Activated CD4-positive, alpha-beta memory T cell treated with anti-CD3 and anti-CD28 coated beads for 36 hours (primary cell): ENCODE data around the gene NEK7. TPM values are rescaled to one million over a fixed set of nuclear protein-coding genes. Genes with fewer than 3 reads are reported as not detected.
"Not testable (repeated sequence)": the region's sequence is repeated elsewhere in the genome, so short reads cannot be mapped to it uniquely, and the experiment has no call there.

Source experiments
- CTCF ChIA-PET: fragments of 350-600 bp; sonication (Branson Sonifier 250); formaldehyde crosslinking; loops from one replicate; lab custom pipeline; 2021; ENCODE audit warnings: antibody characterized with exemption, inconsistent platforms; lab: Charles Lee
- POLR2A ChIA-PET: fragments of 350-600 bp; sonication (Branson Sonifier 250); formaldehyde crosslinking; loops from one replicate; lab custom pipeline; 2021; ENCODE audit warnings: antibody characterized with exemption; lab: Charles Lee
- DNase-seq: peaks from one replicate; pipeline ENCODE4 v3.0.0-alpha.2; 2020
- H3K27ac Mint-ChIP-seq: one replicate; pipeline ENCODE4 v1.8.0; 2021; ENCODE audit warnings: mixed read lengths
- H3K27me3 Mint-ChIP-seq: one replicate; pipeline ENCODE4 v1.8.0; 2021; ENCODE audit warnings: mixed read lengths
- H3K36me3 Mint-ChIP-seq: one replicate; pipeline ENCODE4 v1.8.0; 2021; ENCODE audit warnings: mixed read lengths
- H3K4me1 Mint-ChIP-seq: one replicate; pipeline ENCODE4 v1.8.0; 2021; ENCODE audit warnings: low read depth, mixed read lengths
- H3K4me3 Mint-ChIP-seq: one replicate; pipeline ENCODE4 v1.8.0; 2021; ENCODE audit warnings: mild to moderate bottlenecking, mixed read lengths
- H3K9me3 Mint-ChIP-seq: one replicate; pipeline ENCODE4 v1.8.0; 2021; ENCODE audit warnings: mixed read lengths
- intact Hi-C: fragments of 100-400 bp; cut with micrococcal nuclease; formaldehyde crosslinking; loops from one replicate; pipeline ENCODE4 v1.15.1; 2023
- total RNA-seq, 2 experiments: library from RNA; stranded (reverse); gene quantifications; one replicate each; pipeline ENCODE4 v1.2.3, GENCODE V29; 2021

Gene NEK7
- total RNA-seq, 2 experiments from 2014 or later = 61.6 to 62.0 TPM

- Mint-ChIP-seq H3K9me3 (no peaks in the 10 kb centered on the region), H3K27ac (no peak overlapping the region), H3K4me3 (no peak overlapping the region), H3K4me1 (peaks cover 5% of the 10 kb centered on the region), H3K36me3 (no peaks in the 10 kb centered on the region), H3K27me3 (peaks cover 3% of the 10 kb centered on the region)
- no peak for DNase-seq
- intact Hi-C loops = no loop called here
- CTCF ChIA-PET = no interaction called here
- POLR2A ChIA-PET = no interaction called here
Observed at GRCh38 chr1:198123133-198123532, 33.7 kb upstream of the NEK7 start.

DNA sequence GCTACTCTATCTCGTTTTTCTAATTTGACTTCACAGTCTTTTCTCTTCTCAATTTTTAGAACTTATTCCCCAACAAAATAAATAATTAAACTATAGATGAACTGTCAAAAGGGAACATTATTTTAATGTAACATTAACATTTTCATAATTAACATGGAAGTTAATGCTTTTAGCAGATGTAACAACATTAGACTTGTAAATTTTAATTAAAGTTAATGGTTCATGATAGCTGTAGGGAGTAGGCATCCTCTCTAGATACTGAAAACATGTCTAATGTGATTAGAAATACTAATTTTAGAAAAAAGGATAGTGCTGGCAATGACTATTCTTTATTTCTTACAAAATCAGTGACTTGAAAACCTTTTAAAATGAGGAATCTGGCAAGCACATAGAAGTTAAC lies 32.1 kb upstream of the NEK7 start:
- POLR2A ChIA-PET = no interaction called here
- no peak for DNase-seq
- intact Hi-C loops = loop anchor here (5.0 kb wide), 1 partner anchor 37 kb away; no protein-coding TSS in a partner anchor
- no peaks in the 10 kb centered on the region for H3K9me3 Mint-ChIP-seq
- CTCF ChIA-PET = no interaction called here
- no peak overlapping the region for H3K4me3 Mint-ChIP-seq
- H3K27me3 Mint-ChIP-seq = peaks cover 3% of the 10 kb centered on the region
- no peak overlapping the region for H3K27ac Mint-ChIP-seq
- H3K4me1 Mint-ChIP-seq = peaks cover 9% of the 10 kb centered on the region
- no peaks in the 10 kb centered on the region for H3K36me3 Mint-ChIP-seq

- Mint-ChIP-seq H3K36me3 (no peaks in the 10 kb centered on the region), H3K4me1 (peaks cover 9% of the 10 kb centered on the region), H3K27ac (no peak overlapping the region), H3K27me3 (peaks cover 3% of the 10 kb centered on the region), H3K4me3 (no peak overlapping the region), H3K9me3 (no peaks in the 10 kb centered on the region)
- intact Hi-C loops = loop anchor here (5.0 kb wide), 1 partner anchor 39 kb away; no protein-coding TSS in a partner anchor
- no peak for DNase-seq
- ChIA-PET CTCF (no interaction called here), POLR2A (no interaction called here)
Observed at GRCh38 chr1:198125995-198126735, 30.6 kb upstream of the NEK7 start.

DNA sequence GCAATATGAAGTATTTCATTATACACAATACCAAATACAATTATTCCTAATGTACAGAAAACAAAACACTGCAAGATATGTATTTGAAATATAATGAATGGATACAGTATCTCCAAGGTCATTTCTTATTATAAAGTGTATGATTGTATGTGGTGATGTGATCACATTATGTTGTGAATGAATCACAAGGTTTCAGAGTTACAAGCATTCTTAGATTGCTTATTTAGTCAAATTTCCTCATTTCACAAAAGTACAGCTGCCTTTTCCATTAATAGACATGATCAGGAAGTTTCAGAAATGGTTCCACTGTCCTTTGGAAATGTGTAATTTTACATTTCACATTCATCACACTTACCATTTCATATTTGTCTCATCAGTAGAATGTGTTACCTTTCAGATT lies 28.3 kb upstream of the NEK7 start:
- Mint-ChIP-seq H3K36me3 (no peaks in the 10 kb centered on the region), H3K4me1 (peaks cover 12% of the 10 kb centered on the region), H3K4me3 (no peak overlapping the region), H3K27me3 (peaks cover 3% of the 10 kb centered on the region), H3K27ac (no peak overlapping the region), H3K9me3 (peaks cover 3% of the 10 kb centered on the region)
- DNase-seq = no peak
- POLR2A ChIA-PET = no interaction called here
- CTCF ChIA-PET = no interaction called here
- intact Hi-C loops = loop anchor here (5.0 kb wide), 1 partner anchor 41 kb away; no protein-coding TSS in a partner anchor

GRCh38 chr1:198130053-198130452 lies 26.7 kb upstream of the NEK7 start:
- H3K27ac Mint-ChIP-seq, H3K27me3 Mint-ChIP-seq, H3K36me3 Mint-ChIP-seq, H3K4me3 Mint-ChIP-seq, CTCF ChIA-PET, intact Hi-C loops, DNase-seq, POLR2A ChIA-PET: not testable (repeated sequence)
- Mint-ChIP-seq H3K4me1 (peaks cover 12% of the 10 kb centered on the region), H3K9me3 (peaks cover 14% of the 10 kb centered on the region)

DNA sequence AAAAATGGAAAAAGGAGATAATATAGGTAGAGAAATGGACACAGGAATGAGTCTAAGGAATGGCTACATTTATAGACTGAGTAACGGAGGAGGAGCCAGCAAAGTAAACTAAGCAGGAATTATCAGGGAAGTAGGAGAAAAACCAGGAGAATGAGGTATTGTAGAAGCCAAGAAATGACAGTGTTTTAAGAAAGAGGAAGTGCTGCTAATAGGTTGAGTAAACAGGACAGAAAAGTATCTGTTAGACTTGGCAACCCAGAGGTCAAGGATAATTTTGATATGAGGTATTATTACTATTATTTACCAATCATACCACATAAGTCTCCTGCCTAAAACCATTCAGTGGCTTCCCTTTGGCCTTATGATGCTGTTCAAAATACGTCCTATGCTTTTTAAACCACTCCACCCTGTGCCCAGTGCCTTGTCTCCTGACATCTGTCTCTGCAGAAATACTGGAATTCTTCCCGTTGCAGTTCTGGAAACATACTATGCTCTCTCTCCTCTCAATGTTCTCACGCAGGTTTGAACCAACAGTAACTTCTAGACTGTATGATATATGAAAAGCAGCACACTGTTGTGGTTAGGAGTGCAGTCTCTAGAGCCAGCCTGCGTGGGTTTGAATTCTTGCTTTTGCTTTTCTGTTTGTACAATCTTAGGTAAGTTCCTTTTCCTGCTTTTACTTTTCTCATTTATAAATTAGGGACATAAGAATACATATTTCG lies 24.6 kb upstream of the NEK7 start:
- intact Hi-C loops = no loop called here
- H3K4me3 Mint-ChIP-seq = no peak overlapping the region
- no peaks in the 10 kb centered on the region for H3K36me3 Mint-ChIP-seq
- no peak overlapping the region for H3K27ac Mint-ChIP-seq
- H3K4me1 Mint-ChIP-seq = peaks cover 12% of the 10 kb centered on the region
- peaks cover 17% of the 10 kb centered on the region for H3K9me3 Mint-ChIP-seq
- no peak for DNase-seq
- CTCF ChIA-PET = no interaction called here
- POLR2A ChIA-PET = no interaction called here
- H3K27me3 Mint-ChIP-seq = no peaks in the 10 kb centered on the region

- DNase-seq = no peak
- Mint-ChIP-seq H3K27ac (no peak overlapping the region), H3K9me3 (peaks cover 20% of the 10 kb centered on the region), H3K4me3 (no peak overlapping the region), H3K27me3 (peaks cover 5% of the 10 kb centered on the region), H3K36me3 (peaks cover 1% of the 10 kb centered on the region), H3K4me1 (peaks cover 3% of the 10 kb centered on the region)
- CTCF ChIA-PET = no interaction called here
- POLR2A ChIA-PET = no interaction called here
- intact Hi-C loops = no loop called here
Observed at GRCh38 chr1:198134252-198134651, 22.5 kb upstream of the NEK7 start.

GRCh38 chr1:198135366-198135765 lies 21.4 kb upstream of the NEK7 start:
- H3K9me3 Mint-ChIP-seq = peaks cover 20% of the 10 kb centered on the region
- intact Hi-C loops = no loop called here
- H3K4me3 Mint-ChIP-seq = no peak overlapping the region
- H3K27ac Mint-ChIP-seq = no peak overlapping the region
- peaks cover 3% of the 10 kb centered on the region for H3K4me1 Mint-ChIP-seq
- CTCF ChIA-PET = no interaction called here
- H3K36me3 Mint-ChIP-seq = peaks cover 3% of the 10 kb centered on the region
- no peak for DNase-seq
- peaks cover 7% of the 10 kb centered on the region for H3K27me3 Mint-ChIP-seq
- POLR2A ChIA-PET = no interaction called here

GRCh38 chr1:198141668-198142351 lies 15.0 kb upstream of the NEK7 start:
- no peak overlapping the region for H3K27ac Mint-ChIP-seq
- POLR2A ChIA-PET = interaction anchor here (0.9 kb wide), 1 partner anchor 17 kb away, joined by 3 read pairs; no protein-coding TSS in a partner anchor
- CTCF ChIA-PET = interaction anchor here (1.2 kb wide), 1 partner anchor 14 kb away, joined by 3 read pairs; no protein-coding TSS in a partner anchor
- no peak for DNase-seq
- peaks cover 3% of the 10 kb centered on the region for H3K36me3 Mint-ChIP-seq
- intact Hi-C loops = loop anchor here (1.0 kb wide), 1 partner anchor 14 kb away; the partner anchor contains the start of gene NEK7
- H3K4me3 Mint-ChIP-seq = no peak overlapping the region
- H3K4me1 Mint-ChIP-seq = peaks cover 4% of the 10 kb centered on the region
- H3K27me3 Mint-ChIP-seq = peaks cover 7% of the 10 kb centered on the region
- H3K9me3 Mint-ChIP-seq = peaks cover 3% of the 10 kb centered on the region

GRCh38 chr1:198143797-198144196 lies 13.0 kb upstream of the NEK7 start:
- CTCF ChIA-PET = interaction anchor here (1.6 to 1.7 kb wide), 2 partner anchors 12 to 26 kb away, joined by 3 to 6 read pairs; no protein-coding TSS in a partner anchor
- Mint-ChIP-seq H3K27me3 (peaks cover 3% of the 10 kb centered on the region), H3K4me3 (no peak overlapping the region), H3K4me1 (peaks cover 4% of the 10 kb centered on the region), H3K27ac (no peak overlapping the region), H3K9me3 (no peaks in the 10 kb centered on the region), H3K36me3 (peaks cover 3% of the 10 kb centered on the region)
- POLR2A ChIA-PET = no interaction called here
- no peak for DNase-seq
- intact Hi-C loops = no loop called here

- Mint-ChIP-seq H3K9me3 (no peaks in the 10 kb centered on the region), H3K27ac (no peak overlapping the region), H3K36me3 (no peaks in the 10 kb centered on the region), H3K27me3 (no peaks in the 10 kb centered on the region), H3K4me3 (no peak overlapping the region), H3K4me1 (peaks cover 4% of the 10 kb centered on the region)
- ChIA-PET CTCF (interaction anchor here (1.0 kb wide), 1 partner anchor 9 kb away, joined by 3 read pairs; the partner anchor contains the start of gene NEK7), POLR2A (no interaction called here)
- DNase-seq = no peak
- intact Hi-C loops = no loop called here
Observed at GRCh38 chr1:198147216-198147615, 9.6 kb upstream of the NEK7 start.

DNA sequence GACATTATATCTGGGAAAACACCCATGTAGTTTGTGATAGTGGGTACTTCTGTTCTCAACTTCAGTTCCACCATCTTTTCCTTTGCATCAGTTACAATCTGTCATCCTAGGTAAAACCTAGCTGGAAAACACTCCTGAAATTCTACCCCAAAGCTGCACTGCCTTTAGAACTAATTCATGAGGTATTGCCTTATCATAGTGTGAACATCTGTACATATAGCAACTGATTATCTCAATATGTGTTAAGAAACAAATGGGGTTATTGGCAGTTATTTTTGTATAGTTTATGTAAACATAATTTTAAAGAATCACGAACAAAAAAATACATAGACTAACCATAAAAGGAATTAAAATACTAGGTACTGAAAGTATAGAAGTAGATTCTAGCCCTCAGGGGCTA lies 6.4 kb upstream of the NEK7 start:
- DNase-seq = no peak
- ChIA-PET CTCF (no interaction called here), POLR2A (no interaction called here)
- H3K4me3 Mint-ChIP-seq = no peak overlapping the region
- no peaks in the 10 kb centered on the region for H3K36me3 Mint-ChIP-seq
- no peak overlapping the region for H3K27ac Mint-ChIP-seq
- H3K4me1 Mint-ChIP-seq = no peaks in the 10 kb centered on the region
- no peaks in the 10 kb centered on the region for H3K9me3 Mint-ChIP-seq
- intact Hi-C loops = loop anchor here (10.0 kb wide), 1 partner anchor 626 kb away; no protein-coding TSS in a partner anchor
- H3K27me3 Mint-ChIP-seq = no peaks in the 10 kb centered on the region
